H1 (cell line): Measurements from ENCODE around the gene EPHA1. TPM values are rescaled to one million over a fixed set of nuclear protein-coding genes. Genes with fewer than 3 reads are reported as not detected.
A peak's percentile ranks its signal among the peaks of the same experiment; 100 is the strongest.

Experiments used
- ASH2L ChIP-seq: fragments of 200-600, 300-600 bp; sonication (generic); IDR thresholded peaks from one replicate; pipeline ENCODE4 v1.7.1; 2017; ENCODE audit warnings: low read length
- BCL11A ChIP-seq, 2 experiments: IDR thresholded peaks; one replicate each; pipeline ENCODE4 v1.6.1; 2011; ENCODE audit warnings: low read depth in 2 of 2, low read length in 2 of 2, mild to moderate bottlenecking in 2 of 2
- CBX8 ChIP-seq: fragments of 300-800, 300-1000 bp; sonication (generic); IDR thresholded peaks from 2 replicates; pipeline ENCODE4 v1.7.1; 2016; ENCODE audit warnings: low read depth, low read length, borderline replicate concordance
- CHD1 ChIP-seq: IDR thresholded peaks from 2 replicates; pipeline ENCODE4 v1.6.1; 2012; ENCODE audit warnings: low read depth, low read length, improper control_type of control experiment
- CHD2 ChIP-seq: IDR thresholded peaks from 2 replicates; pipeline ENCODE4 v1.6.1; 2012; ENCODE audit warnings: low read length, improper control_type of control experiment
- EGR1 ChIP-seq: IDR thresholded peaks from 2 replicates; pipeline ENCODE4 v1.6.1; 2011; ENCODE audit warnings: low read depth, low read length, borderline replicate concordance
- EP300 ChIP-seq, 2 experiments: IDR thresholded peaks; 1 replicate in 1 of 2; 2 replicates in 1 of 2; pipeline ENCODE4 v1.6.1; 2011 to 2012; ENCODE audit warnings: low read depth in 2 of 2, low read length in 2 of 2, mild to moderate bottlenecking in 2 of 2, borderline replicate concordance in 1 of 2, inconsistent platforms in 1 of 2, moderate library complexity in 1 of 2
- EZH2 ChIP-seq: fragments of 200-600 bp; sonication (generic); IDR thresholded peaks from 2 replicates; pipeline ENCODE4 v1.7.1; 2012; ENCODE audit warnings: low read depth, mild to moderate bottlenecking, moderate library complexity, low read length, inconsistent platforms; ENCODE audit not compliant: severe bottlenecking
- GTF2F1 ChIP-seq: IDR thresholded peaks from 2 replicates; pipeline ENCODE4 v1.6.1; 2012; ENCODE audit warnings: low read depth, low read length, improper control_type of control experiment, borderline replicate concordance
- HDAC2 ChIP-seq, 2 experiments: fragments of 300-600 bp in 1 of 2; sonication (generic) in 1 of 2; IDR thresholded peaks; 2 replicates each; pipeline ENCODE4 v1.6.1; 2011 to 2012; ENCODE audit warnings: low read depth in 2 of 2, low read length in 2 of 2, mild to moderate bottlenecking in 2 of 2, moderate library complexity in 2 of 2, borderline replicate concordance in 1 of 2, inconsistent platforms in 1 of 2
- MAFK ChIP-seq: IDR thresholded peaks from 2 replicates; pipeline ENCODE4 v1.6.1; 2012; ENCODE audit warnings: low read depth, mild to moderate bottlenecking, improper control_type of control experiment, low read length
- NRF1 ChIP-seq: IDR thresholded peaks from 2 replicates; pipeline ENCODE4 v1.6.1; 2011; ENCODE audit warnings: mild to moderate bottlenecking, low read depth, low read length, improper control_type of control experiment
- RAD21 ChIP-seq, 2 experiments: IDR thresholded peaks in 1 of 2; conservative IDR thresholded peaks in 1 of 2; 2 replicates each; pipeline ENCODE4 v1.6.1; 2011; ENCODE audit warnings: low read depth in 2 of 2, low read length in 2 of 2, improper control_type of control experiment in 1 of 2, inconsistent platforms in 1 of 2, mild to moderate bottlenecking in 1 of 2, moderate library complexity in 1 of 2
- RBBP5 ChIP-seq: IDR thresholded peaks from 2 replicates; pipeline ENCODE4 v1.7.1; 2012; ENCODE audit warnings: low read depth, mild to moderate bottlenecking, inconsistent platforms, low read length, moderate library complexity, borderline replicate concordance
- RNF2 ChIP-seq: fragments of 200-900, 300-1000 bp; sonication (generic); IDR thresholded peaks from 2 replicates; pipeline ENCODE4 v1.7.1; 2016; ENCODE audit warnings: borderline replicate concordance, low read depth, mild to moderate bottlenecking, antibody characterized with exemption, low read length; ENCODE audit not compliant: poor library complexity, severe bottlenecking; ENCODE audit errors: missing control alignments
- SP2 ChIP-seq: IDR thresholded peaks from 2 replicates; pipeline ENCODE4 v1.6.1; 2012; ENCODE audit warnings: mild to moderate bottlenecking, low read length, inconsistent platforms
- polyA plus RNA-seq, 7 experiments: library from polyadenylated mRNA; depleted of rRNA in 3 of 7; stranded (reverse) in 5 of 7; unstranded in 2 of 7; fragments of >200 nt in 5 of 7; fragments of 200-250 nt in 2 of 7; gene quantifications; 1 replicate in 5 of 7; 2 replicates in 1 of 7; 4 replicates in 1 of 7; pipeline versions ENCODE4 v1.2.1 to v1.2.3, GENCODE V29; 2011 to 2013; ENCODE audit warnings: missing spikeins in 2 of 7, mixed read lengths in 2 of 7
- total RNA-seq: library from RNA; stranded (reverse); fragmentation: NEBNext Ultra II Directional; extraction: Animal tissue kit (Norgen Biotek cat#: 25700); gene quantifications from 2 replicates; pipeline ENCODE4 v1.2.1, GENCODE V29; 2021
- TF ChIP-seq, protein P1 (sequence below): IDR thresholded peaks from 2 replicates; pipeline ENCODE4 v1.6.1; 2012; ENCODE audit warnings: inconsistent platforms
- TF ChIP-seq, protein P2 (sequence below): IDR thresholded peaks from 2 replicates; pipeline ENCODE4 v1.6.1; 2012; ENCODE audit warnings: low read length, inconsistent platforms

The EPHA1 gene
- total and polyA plus RNA-seq, 2 of the 8 experiments (the other 6 are each of a cell fraction or from before 2014, with no cell fraction given): 86.5 to 133 TPM

DNA sequence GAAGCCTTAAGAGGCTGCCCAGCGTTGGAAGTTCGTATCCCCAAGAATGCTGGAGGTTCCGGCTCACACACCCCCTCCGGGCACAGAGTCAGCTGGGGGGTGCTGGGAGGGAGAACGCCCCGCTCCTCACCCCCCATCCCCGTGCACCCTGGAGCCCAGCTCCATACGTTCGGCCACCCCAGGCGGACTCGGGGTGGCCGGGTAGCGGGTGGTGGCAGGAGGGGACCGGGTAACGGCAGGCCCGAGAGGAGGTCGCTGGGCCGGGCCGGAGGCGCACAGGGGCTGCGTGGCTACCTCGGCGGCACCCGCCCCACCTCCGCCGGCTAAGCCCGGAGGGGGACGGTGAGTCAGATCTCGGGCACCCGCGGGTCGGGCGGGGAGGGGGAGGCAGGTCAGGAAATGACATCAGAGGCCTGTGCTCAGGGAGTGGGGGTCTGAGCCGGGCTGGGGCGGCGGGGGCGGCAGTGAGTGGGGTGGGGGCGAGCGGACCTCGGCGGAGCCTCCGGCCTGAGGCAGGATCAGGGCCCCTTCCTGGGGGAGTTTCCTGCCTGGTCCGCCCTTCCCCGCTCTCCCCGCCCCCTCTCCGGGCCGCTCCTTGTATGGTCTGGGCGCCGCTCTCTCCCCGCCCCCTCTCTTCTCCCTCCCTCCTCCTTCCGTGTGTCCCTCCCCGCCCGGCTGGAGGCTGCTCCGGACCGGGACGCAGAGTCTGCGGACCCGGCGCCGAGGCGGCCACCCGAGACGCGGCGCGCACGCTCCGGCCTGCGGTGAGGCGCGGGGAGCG, 27.8 kb downstream of the EPHA1 start, which contains the start of gene ZYX (continued):
- peak in 1 of 2 experiments; percentile 59; a peak in 1 of 3 replicates for TF ChIP-seq EP300 (IDR thresholded peaks at IDR 0.05; ENCODE audit: borderline replicate concordance in 1 of 2, low read depth in 2 of 2, low read length in 2 of 2)
- TF ChIP-seq, protein P1, sequence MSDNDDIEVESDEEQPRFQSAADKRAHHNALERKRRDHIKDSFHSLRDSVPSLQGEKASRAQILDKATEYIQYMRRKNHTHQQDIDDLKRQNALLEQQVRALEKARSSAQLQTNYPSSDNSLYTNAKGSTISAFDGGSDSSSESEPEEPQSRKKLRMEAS: no peak
- no peak for TF ChIP-seq CBX8
- TF ChIP-seq RAD21 (IDR thresholded peaks at IDR 0.05 in 1 of 2, conservative IDR thresholded peaks at IDR 0.05 in 1 of 2; ENCODE audit: low read depth in 2 of 2, low read length in 2 of 2): no peak
- no peak for TF ChIP-seq HDAC2 (IDR thresholded peaks at IDR 0.05; ENCODE audit: borderline replicate concordance in 1 of 2, low read depth in 2 of 2, low read length in 2 of 2)
- TF ChIP-seq, protein P2, sequence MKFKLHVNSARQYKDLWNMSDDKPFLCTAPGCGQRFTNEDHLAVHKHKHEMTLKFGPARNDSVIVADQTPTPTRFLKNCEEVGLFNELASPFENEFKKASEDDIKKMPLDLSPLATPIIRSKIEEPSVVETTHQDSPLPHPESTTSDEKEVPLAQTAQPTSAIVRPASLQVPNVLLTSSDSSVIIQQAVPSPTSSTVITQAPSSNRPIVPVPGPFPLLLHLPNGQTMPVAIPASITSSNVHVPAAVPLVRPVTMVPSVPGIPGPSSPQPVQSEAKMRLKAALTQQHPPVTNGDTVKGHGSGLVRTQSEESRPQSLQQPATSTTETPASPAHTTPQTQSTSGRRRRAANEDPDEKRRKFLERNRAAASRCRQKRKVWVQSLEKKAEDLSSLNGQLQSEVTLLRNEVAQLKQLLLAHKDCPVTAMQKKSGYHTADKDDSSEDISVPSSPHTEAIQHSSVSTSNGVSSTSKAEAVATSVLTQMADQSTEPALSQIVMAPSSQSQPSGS: peak; percentile 73; the same call in 1 of the 2 replicates
- TF ChIP-seq CHD1: no peak
- no peak for TF ChIP-seq SP2
- TF ChIP-seq RBBP5: no peak
- no peak for TF ChIP-seq GTF2F1
- TF ChIP-seq EGR1: peak; percentile 73; the same call in 1 of the 2 replicates
- no peak for TF ChIP-seq EZH2
- no peak for TF ChIP-seq MAFK
- TF ChIP-seq NRF1: no peak
- TF ChIP-seq RNF2: no peak
- no peak for TF ChIP-seq BCL11A (IDR thresholded peaks at IDR 0.05; ENCODE audit: low read depth in 2 of 2, low read length in 2 of 2)
- peak; percentile 78 for TF ChIP-seq ASH2L
- TF ChIP-seq CHD2: peak; percentile 24; the same call in 1 of the 2 replicates
